DOHH2 (cell line): Measurements from ENCODE around the gene QKI.

Source experiments
- H3F3A ChIP-seq: fragments of 200-600 bp; sonication (generic), shearing (Covaris generic); 2 replicates; pipeline ENCODE4 v1.6.0; 2016; ENCODE audit warnings: antibody characterized with exemption, mild to moderate bottlenecking; ENCODE audit not compliant: control insufficient read depth, insufficient read depth
- H3K27ac ChIP-seq: fragments of 200-600 bp; sonication (generic); 2 replicates; pipeline ENCODE4 v1.5.1; 2014; ENCODE audit warnings: low read depth, mild to moderate bottlenecking, low read length, moderate library complexity
- H3K27me3 ChIP-seq: fragments of 200-600 bp; sonication (generic); 2 replicates; pipeline ENCODE4 v1.6.1; 2014; ENCODE audit warnings: mild to moderate bottlenecking, low read length, mixed read lengths; ENCODE audit not compliant: control insufficient read depth
- H3K36me3 ChIP-seq: fragments of 200-600 bp; sonication (generic); 2 replicates; pipeline ENCODE4 v1.6.1; 2014; ENCODE audit warnings: mild to moderate bottlenecking, low read length, moderate library complexity, mixed read lengths; ENCODE audit not compliant: control insufficient read depth
- H3K4me1 ChIP-seq: fragments of 200-600 bp; sonication (generic); 2 replicates; pipeline ENCODE4 v1.6.1; 2014; ENCODE audit warnings: mild to moderate bottlenecking, low read length, mixed read lengths; ENCODE audit not compliant: control insufficient read depth
- H3K4me2 ChIP-seq: fragments of 200-600 bp; sonication (generic); 2 replicates; pipeline ENCODE4 v1.6.0; 2014; ENCODE audit warnings: mild to moderate bottlenecking, low read length, moderate library complexity
- H3K4me3 ChIP-seq: fragments of 200-600 bp; sonication (generic); 2 replicates; pipeline ENCODE4 v1.5.1; 2014; ENCODE audit warnings: mild to moderate bottlenecking, low read length, mixed read lengths
- H3K79me2 ChIP-seq: fragments of 200-600 bp; sonication (generic); 2 replicates; pipeline ENCODE4 v1.6.1; 2014; ENCODE audit warnings: mild to moderate bottlenecking, low read length, mixed read lengths; ENCODE audit not compliant: control insufficient read depth
- H3K9me2 ChIP-seq: fragments of 200-600 bp; sonication (generic); replicated peaks from 2 replicates; pipeline ENCODE4 v1.6.1; 2014; ENCODE audit warnings: mild to moderate bottlenecking, low read length, mixed read lengths; ENCODE audit not compliant: control insufficient read depth
- H3K9me3 ChIP-seq: fragments of 200-600 bp; sonication (generic); 2 replicates; pipeline ENCODE4 v1.6.1; 2014; ENCODE audit warnings: antibody characterized with exemption, low read length, mixed read lengths; ENCODE audit not compliant: control insufficient read depth, insufficient read depth
- H4K20me1 ChIP-seq: fragments of 200-600 bp; sonication (generic); 2 replicates; pipeline ENCODE4 v1.6.0; 2014; ENCODE audit warnings: low read depth, mild to moderate bottlenecking, antibody characterized with exemption, low read length, moderate library complexity; ENCODE audit not compliant: control insufficient read depth, insufficient read depth
- CTCF ChIP-seq: fragments of 200-600 bp; sonication (generic); IDR thresholded peaks from one replicate; pipeline ENCODE4 v1.5.1; 2014; ENCODE audit warnings: antibody characterized with exemption, mild to moderate bottlenecking, low read depth, low read length; ENCODE audit not compliant: poor library complexity, severe bottlenecking
- EZH2phosphoT487 ChIP-seq: fragments of 200-600 bp; sonication (generic); IDR thresholded peaks from 2 replicates; pipeline ENCODE4 v1.6.1; 2017; ENCODE audit warnings: borderline replicate concordance, mild to moderate bottlenecking, antibody characterized with exemption, low read length, moderate library complexity, mixed read lengths

Gene QKI

DNA sequence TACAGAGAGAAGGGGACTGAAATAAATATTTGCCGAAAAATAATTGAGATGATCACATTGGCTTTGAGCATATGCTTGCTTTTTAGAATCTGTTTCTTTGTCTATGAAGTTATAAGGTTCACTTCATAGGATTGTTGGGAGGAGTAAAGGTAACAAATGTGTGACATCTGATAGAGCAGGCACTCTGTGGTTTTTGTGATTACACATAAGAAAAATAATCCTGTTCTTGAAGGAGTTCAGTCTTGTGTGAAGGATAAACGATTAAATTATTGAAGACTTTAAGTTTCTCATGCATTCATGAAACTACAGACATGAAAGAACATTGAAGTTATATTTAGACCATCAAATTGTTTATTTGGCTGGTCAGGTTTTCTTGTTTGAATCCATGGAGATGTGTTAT, 45.0 kb downstream of the QKI start:
- Histone ChIP-seq H3K9me2 (no peaks in the 10 kb centered on the region), H3K79me2 (peaks cover 96% of the 10 kb centered on the region), H3K4me1 (0 out of 2 replicates have a peak, but pooled peaks cover 3% of the 10 kb centered on the region), H3F3A (no peaks in the 10 kb centered on the region), H3K4me3 (no peak overlapping the region), H4K20me1 (no peaks in the 10 kb centered on the region), H3K9me3 (no peaks in the 10 kb centered on the region), H3K27ac (no peak overlapping the region), H3K27me3 (no peaks in the 10 kb centered on the region), H3K4me2 (no peak overlapping the region), H3K36me3 (peaks cover 58% of the 10 kb centered on the region)
- TF ChIP-seq CTCF: no peak
- no peak for TF ChIP-seq EZH2phosphoT487

- no peak overlapping the region for H3K27ac ChIP-seq
- no peaks in the 10 kb centered on the region for H4K20me1 ChIP-seq
- TF ChIP-seq EZH2phosphoT487: no peak
- TF ChIP-seq CTCF: no peak
- no peaks in the 10 kb centered on the region for H3K27me3 ChIP-seq
- no peak overlapping the region for H3K4me2 ChIP-seq
- H3F3A ChIP-seq: no peaks in the 10 kb centered on the region
- H3K4me3 ChIP-seq: no peak overlapping the region
- H3K79me2 ChIP-seq: peaks cover 94% of the 10 kb centered on the region
- no peaks in the 10 kb centered on the region for H3K9me3 ChIP-seq
- peaks cover 56% of the 10 kb centered on the region for H3K36me3 ChIP-seq
- 0 out of 2 replicates have a peak, but pooled peaks cover 3% of the 10 kb centered on the region for H3K4me1 ChIP-seq
- no peaks in the 10 kb centered on the region for H3K9me2 ChIP-seq
Measured at GRCh38 chr6:163460307-163460782, 45.8 kb downstream of the QKI start.

GRCh38 chr6:163461696-163462095, 47.2 kb downstream of the QKI start:
- H4K20me1 ChIP-seq: no peaks in the 10 kb centered on the region
- H3K36me3 ChIP-seq: peaks cover 43% of the 10 kb centered on the region
- H3K27ac ChIP-seq: no peak overlapping the region
- peaks cover 84% of the 10 kb centered on the region for H3K79me2 ChIP-seq
- no peak overlapping the region for H3K4me2 ChIP-seq
- no peaks in the 10 kb centered on the region for H3K9me2 ChIP-seq
- TF ChIP-seq CTCF (no peak), EZH2phosphoT487 (no peak)
- no peaks in the 10 kb centered on the region for H3F3A ChIP-seq
- H3K4me3 ChIP-seq: no peak overlapping the region
- no peaks in the 10 kb centered on the region for H3K27me3 ChIP-seq
- H3K9me3 ChIP-seq: no peaks in the 10 kb centered on the region
- 0 out of 2 replicates have a peak, but pooled peaks cover 3% of the 10 kb centered on the region for H3K4me1 ChIP-seq

- no peaks in the 10 kb centered on the region for H3F3A ChIP-seq
- H3K36me3 ChIP-seq: peaks cover 31% of the 10 kb centered on the region
- H3K9me2 ChIP-seq: no peaks in the 10 kb centered on the region
- H3K79me2 ChIP-seq: peaks cover 79% of the 10 kb centered on the region
- TF ChIP-seq CTCF (no peak), EZH2phosphoT487 (no peak)
- H4K20me1 ChIP-seq: no peaks in the 10 kb centered on the region
- H3K4me3 ChIP-seq: no peak overlapping the region
- H3K4me1 ChIP-seq: 0 out of 2 replicates have a peak, but pooled peaks cover 3% of the 10 kb centered on the region
- H3K27me3 ChIP-seq: no peaks in the 10 kb centered on the region
- H3K9me3 ChIP-seq: no peaks in the 10 kb centered on the region
- H3K4me2 ChIP-seq: no peak overlapping the region
- no peak overlapping the region for H3K27ac ChIP-seq
Measured at GRCh38 chr6:163463180-163463579, 48.7 kb downstream of the QKI start.
